ENCODE data around the gene UAP1.

UAP1 gene

GRCh38 chr1:162617513-162617912, 56.0 kb downstream of the UAP1 start:
- no peak for DNase-seq (ENCODE audit: low spot score)

DNA sequence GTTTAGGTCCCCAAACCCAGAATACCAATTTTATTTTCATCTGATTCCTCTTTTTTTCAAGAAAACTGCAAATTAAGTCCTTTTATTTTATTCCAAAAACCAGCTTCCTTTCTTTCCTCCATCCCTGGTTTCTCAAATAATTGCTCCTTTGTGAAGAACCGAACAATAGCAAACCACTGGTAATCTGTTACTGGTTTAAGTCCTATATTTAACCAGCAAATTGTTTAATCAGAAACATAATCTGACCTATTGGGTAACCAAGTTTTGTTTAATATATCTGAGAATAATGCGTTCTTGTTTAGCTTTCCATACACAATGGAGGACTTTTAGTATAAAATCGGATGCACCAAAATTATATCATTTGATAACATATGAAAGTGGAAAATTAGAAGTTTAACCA, 57.6 kb downstream of the UAP1 start:
- no peak for DNase-seq (ENCODE audit: low spot score)

GRCh38 chr1:162621256-162621655, 59.7 kb downstream of the UAP1 start:
- no peak for DNase-seq (ENCODE audit: low spot score)

GRCh38 chr1:162625679-162626078, 64.2 kb downstream of the UAP1 start:
- DNase-seq (ENCODE audit: low spot score) = no peak

- no peak for DNase-seq (ENCODE audit: low spot score)
These were observed 64.6 kb downstream of the UAP1 start for GRCh38 chr1:162626094-162626493.

- no peak for DNase-seq (ENCODE audit: low spot score)
These were observed 65.2 kb downstream of the UAP1 start for GRCh38 chr1:162626761-162627160.

GRCh38 chr1:162627662-162628296, 66.3 kb downstream of the UAP1 start:
- DNase-seq (ENCODE audit: low spot score) = peak; percentile 24

GRCh38 chr1:162629077-162629627, 67.6 kb downstream of the UAP1 start:
- no peak for DNase-seq (ENCODE audit: low spot score)

- DNase-seq (ENCODE audit: low spot score) = no peak
These were observed 68.1 kb downstream of the UAP1 start for GRCh38 chr1:162629651-162630050.

- no peak for DNase-seq (ENCODE audit: low spot score)
These were observed 70.1 kb downstream of the UAP1 start for GRCh38 chr1:162631546-162632191.

- DNase-seq (ENCODE audit: low spot score) = peak; percentile 30
These were observed 70.7 kb downstream of the UAP1 start, which contains the start of gene DDR2 for GRCh38 chr1:162632217-162632666. Gene DDR2, plus strand, starts transcription at chr1:162632464. Its CDS starts 86,600 bp downstream, at chr1:162719064.

DNA sequence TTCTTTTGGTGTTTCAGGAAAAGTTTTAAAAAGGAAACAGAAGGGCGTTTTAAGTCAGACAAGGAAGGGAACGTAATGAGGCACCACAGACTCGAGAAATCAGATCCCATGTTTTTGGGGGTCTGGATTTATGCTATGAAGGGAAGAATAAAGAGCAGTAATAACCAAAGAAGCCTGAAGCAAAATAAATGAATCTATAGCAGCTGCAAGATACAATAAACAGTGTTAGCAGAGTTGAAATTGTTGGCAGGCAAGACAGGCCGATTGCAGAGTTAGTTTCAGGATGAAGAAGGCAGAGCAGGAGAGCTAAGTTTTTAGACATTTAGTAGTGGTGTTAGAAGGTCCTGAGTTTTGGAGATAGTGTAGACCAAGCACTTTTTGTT, 71.2 kb downstream of the UAP1 start:
- DNase-seq (ENCODE audit: low spot score) = peak; percentile 23

DNA sequence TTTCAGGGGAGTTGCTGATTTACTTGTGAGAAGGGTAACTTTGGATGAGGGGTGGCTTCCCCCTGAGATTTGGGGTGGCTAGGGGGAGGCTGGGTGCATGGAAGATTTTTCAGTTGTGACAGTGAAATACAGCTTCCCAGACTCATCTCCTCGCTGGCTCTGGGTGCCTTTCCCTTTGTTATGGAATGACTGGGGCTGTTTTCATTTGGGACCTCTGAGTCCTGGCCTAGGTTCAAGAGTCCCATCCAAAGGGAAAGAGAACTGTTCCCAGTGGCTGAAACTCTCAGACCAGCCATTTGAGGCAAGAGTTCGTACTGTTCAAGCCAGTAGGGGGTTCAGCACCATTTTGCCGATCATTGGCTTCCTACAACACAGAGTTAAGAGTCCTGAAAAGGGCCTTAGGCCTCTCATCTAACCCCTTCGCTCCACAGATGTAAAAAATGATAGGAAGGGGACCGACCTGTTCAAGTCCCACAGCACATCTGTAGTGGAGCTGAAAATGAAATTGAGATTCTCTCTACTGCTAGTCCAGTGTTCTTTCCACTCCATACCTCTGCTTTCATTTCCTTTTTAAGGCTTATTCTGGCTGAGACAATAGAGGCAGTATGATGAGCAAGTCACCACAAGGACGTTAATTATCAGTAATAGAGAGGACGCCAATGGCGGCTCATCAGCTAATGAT, 71.7 kb downstream of the UAP1 start:
- DNase-seq (ENCODE audit: low spot score) = peak; percentile 22

GRCh38 chr1:162635418-162635817, 73.9 kb downstream of the UAP1 start:
- no peak for DNase-seq (ENCODE audit: low spot score)

DNA sequence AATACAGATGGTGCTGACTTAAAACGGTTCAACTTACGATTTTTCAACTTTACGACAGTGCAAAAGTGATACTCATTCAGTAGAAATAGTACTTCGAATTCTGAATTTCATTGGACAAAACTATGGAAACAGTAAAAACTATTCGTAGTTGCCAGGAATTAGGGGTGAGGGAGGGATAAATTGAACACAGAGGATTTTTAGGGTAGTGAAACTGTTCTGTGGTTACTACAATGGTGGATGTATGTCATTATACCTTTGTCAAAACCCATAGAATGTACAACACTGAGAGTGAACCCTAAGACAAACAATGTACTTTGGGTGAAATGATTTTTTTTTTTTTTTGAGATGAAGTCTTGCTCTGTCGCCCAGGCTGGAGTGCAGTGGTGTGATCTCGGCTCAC, 78.2 kb downstream of the UAP1 start:
- no peak for DNase-seq (ENCODE audit: low spot score)

DNA sequence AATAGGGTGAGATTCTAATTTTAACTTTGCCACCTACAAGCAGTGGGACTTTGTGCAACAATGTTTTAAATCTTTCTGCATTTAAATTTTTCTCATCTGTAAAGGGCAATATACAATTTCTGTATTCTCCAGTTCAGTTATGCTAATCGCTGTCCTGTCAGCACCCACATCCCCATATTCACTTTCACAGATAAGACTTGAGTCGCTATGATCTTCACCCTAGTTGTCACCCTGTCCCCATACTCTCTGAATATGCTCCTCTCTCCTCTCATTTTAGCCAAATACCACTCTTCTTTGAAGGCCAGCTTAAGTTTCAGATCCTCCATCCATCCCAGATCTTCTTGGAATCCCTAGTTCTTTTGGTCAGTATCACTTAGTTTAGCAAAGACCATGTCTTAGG, 79.6 kb downstream of the UAP1 start:
- no peak for DNase-seq (ENCODE audit: low spot score)

DNA sequence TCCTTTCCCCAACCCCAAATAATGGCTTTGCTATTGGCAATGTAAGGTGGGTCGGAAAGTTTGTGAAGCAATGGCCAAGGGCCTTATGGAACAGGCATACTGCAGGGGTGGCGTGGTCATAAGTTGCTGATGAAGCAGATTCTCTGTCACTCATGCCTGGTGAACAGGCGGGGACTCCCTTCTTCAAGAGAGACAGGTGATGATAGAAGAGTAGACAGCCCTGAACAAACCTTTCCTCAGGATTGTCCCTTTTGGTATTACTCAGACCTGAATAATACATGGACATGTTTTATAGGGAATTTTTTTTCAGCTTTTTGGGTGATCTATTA, 83.4 kb downstream of the UAP1 start:
- no peak for DNase-seq (ENCODE audit: low spot score)

- DNase-seq (ENCODE audit: low spot score) = no peak
These were observed 84.1 kb downstream of the UAP1 start for GRCh38 chr1:162645666-162646065.

- DNase-seq (ENCODE audit: low spot score) = no peak
These were observed 88.1 kb downstream of the UAP1 start for GRCh38 chr1:162649583-162649982.

Measured in pons (tissue), 1 donor.